HEK293 (cell line): Measurements from ENCODE around the gene PALM3.
A peak's percentile ranks its signal among the peaks of the same experiment; 100 is the strongest.

ENCODE experiments used
- CTCF ChIA-PET: fragments of 350-600 bp; formaldehyde crosslinking; extraction: SDS; loops from one replicate; lab custom pipeline; 2021; ENCODE audit warnings: antibody characterized with exemption; lab: Yijun Ruan, JAX
- POLR2A ChIA-PET: fragments of 300-600 bp; formaldehyde crosslinking; extraction: SDS; loops from one replicate; lab custom pipeline; 2020; ENCODE audit warnings: antibody characterized with exemption, inconsistent platforms; lab: Yijun Ruan, JAX
- H3K27ac ChIP-seq: fragments of 200-500 bp; sonication (Bioruptor generic); 2 replicates; pipeline ENCODE4 v1.5.1; 2014; ENCODE audit warnings: low read depth, low read length, control low read depth, inconsistent platforms; ENCODE audit errors: extremely low read depth
- H3K36me3 ChIP-seq, 2 experiments: fragments of 200-500 bp in 1 of 2; sonication (Bioruptor generic) in 1 of 2; 1 replicate in 1 of 2; 2 replicates in 1 of 2; pipeline ENCODE4 v1.5.1; 2014 to 2017; ENCODE audit warnings: inconsistent platforms in 2 of 2, low read length in 2 of 2; ENCODE audit not compliant: control insufficient read depth in 2 of 2, insufficient read depth in 1 of 2
- H3K4me1 ChIP-seq: fragments of 200-500 bp; sonication (Bioruptor generic); 2 replicates; pipeline ENCODE4 v1.5.1; 2014; ENCODE audit warnings: mild to moderate bottlenecking, low read length, inconsistent platforms; ENCODE audit not compliant: control insufficient read depth, insufficient read depth
- H3K4me3 ChIP-seq: 2 replicates; pipeline ENCODE4 v1.5.1; 2011; ENCODE audit warnings: low read depth, mild to moderate bottlenecking, control low read depth, low read length, moderate library complexity
- H3K9me3 ChIP-seq: fragments of 200-500 bp; sonication (Bioruptor generic); 2 replicates; pipeline ENCODE4 v1.5.1; 2014; ENCODE audit warnings: low read depth, low read length, inconsistent platforms; ENCODE audit not compliant: control insufficient read depth, insufficient read depth
- CTCF ChIP-seq: fragments of 450-650 bp; formaldehyde crosslinking; IDR thresholded peaks from 2 replicates; pipeline ENCODE4 v1.5.1; 2016; ENCODE audit warnings: missing biosample characterization, missing genetic modification characterization
- ELK4 ChIP-seq: IDR thresholded peaks from 2 replicates; pipeline ENCODE4 v1.6.1; 2011; ENCODE audit warnings: mild to moderate bottlenecking, low read depth, low read length, borderline replicate concordance
- OSR2 ChIP-seq: fragments of 450-650 bp; formaldehyde crosslinking; IDR thresholded peaks from 2 replicates; pipeline ENCODE4 v1.5.1; 2016; ENCODE audit warnings: missing biosample characterization, missing genetic modification characterization
- PATZ1 ChIP-seq: fragments of 450-650 bp; formaldehyde crosslinking; IDR thresholded peaks from 2 replicates; pipeline ENCODE4 v1.5.1; 2016; ENCODE audit warnings: missing biosample characterization, missing genetic modification characterization
- ZBTB1 ChIP-seq: fragments of 450-650 bp; formaldehyde crosslinking; IDR thresholded peaks from 2 replicates; pipeline ENCODE4 v1.5.1; 2016; ENCODE audit warnings: missing biosample characterization, missing genetic modification characterization
- ZBTB7A ChIP-seq: fragments of 450-650 bp; formaldehyde crosslinking; IDR thresholded peaks from 2 replicates; pipeline ENCODE4 v1.5.1; 2016; ENCODE audit warnings: low read depth, missing biosample characterization, missing genetic modification characterization
- ZNF138 ChIP-seq: fragments of 450-650 bp; formaldehyde crosslinking; IDR thresholded peaks from 2 replicates; pipeline ENCODE4 v1.5.1; 2016; ENCODE audit warnings: missing biosample characterization, missing genetic modification characterization, borderline replicate concordance
- ZNF155 ChIP-seq: fragments of 450-650 bp; formaldehyde crosslinking; IDR thresholded peaks from 2 replicates; pipeline ENCODE4 v1.5.1; 2016; ENCODE audit warnings: missing biosample characterization, missing genetic modification characterization
- ZNF169 ChIP-seq: fragments of 450-650 bp; formaldehyde crosslinking; IDR thresholded peaks from 2 replicates; pipeline ENCODE4 v1.5.1; 2016; ENCODE audit warnings: missing biosample characterization, missing genetic modification characterization
- ZNF280C ChIP-seq: fragments of 450-650 bp; formaldehyde crosslinking; IDR thresholded peaks from 2 replicates; pipeline ENCODE4 v1.5.1; 2016; ENCODE audit warnings: missing biosample characterization, missing genetic modification characterization
- ZNF335 ChIP-seq: fragments of 450-650 bp; formaldehyde crosslinking; conservative IDR thresholded peaks from 2 replicates; pipeline ENCODE4 v1.5.1; 2016; ENCODE audit warnings: missing biosample characterization, missing genetic modification characterization
- ZNF350 ChIP-seq: fragments of 450-650 bp; formaldehyde crosslinking; IDR thresholded peaks from 2 replicates; pipeline ENCODE4 v1.5.0; 2017; ENCODE audit warnings: missing biosample characterization, mild to moderate bottlenecking, missing genetic modification characterization
- ZNF398 ChIP-seq: fragments of 450-650 bp; formaldehyde crosslinking; IDR thresholded peaks from 2 replicates; pipeline ENCODE4 v1.5.1; 2017; ENCODE audit warnings: missing biosample characterization, missing genetic modification characterization
- ZNF510 ChIP-seq: fragments of 450-650 bp; formaldehyde crosslinking; IDR thresholded peaks from 2 replicates; pipeline ENCODE4 v1.5.1; 2018; ENCODE audit warnings: mild to moderate bottlenecking, missing genetic modification characterization, missing biosample characterization; ENCODE audit not compliant: insufficient replicate concordance
- ZNF549 ChIP-seq: fragments of 450-650 bp; IDR thresholded peaks from 2 replicates; pipeline ENCODE4 v1.5.1; 2018; ENCODE audit warnings: missing biosample characterization, missing genetic modification characterization, mild to moderate bottlenecking, inconsistent platforms, moderate library complexity
- ZNF561 ChIP-seq: fragments of 450-650 bp; IDR thresholded peaks from 2 replicates; pipeline ENCODE4 v1.5.1; 2018; ENCODE audit warnings: missing biosample characterization, missing genetic modification characterization, borderline replicate concordance
- ZNF776 ChIP-seq: fragments of 450-650 bp; formaldehyde crosslinking; IDR thresholded peaks from 2 replicates; pipeline ENCODE4 v1.5.0; 2017; ENCODE audit warnings: missing biosample characterization, missing genetic modification characterization, borderline replicate concordance
- ZNF785 ChIP-seq: fragments of 450-650 bp; formaldehyde crosslinking; IDR thresholded peaks from 2 replicates; pipeline ENCODE4 v1.5.1; 2016; ENCODE audit warnings: missing biosample characterization, missing genetic modification characterization
- ZSCAN16 ChIP-seq: fragments of 450-650 bp; formaldehyde crosslinking; IDR thresholded peaks from 2 replicates; pipeline ENCODE4 v1.5.1; 2016; ENCODE audit warnings: missing biosample characterization, missing genetic modification characterization
- TF ChIP-seq, protein P1 (sequence below): fragments of 450-650 bp; formaldehyde crosslinking; IDR thresholded peaks from 2 replicates; pipeline ENCODE4 v1.5.1; 2016; ENCODE audit warnings: missing biosample characterization, missing genetic modification characterization

Gene PALM3

GRCh38 chr19:14023404-14024235 lies 38.3 kb downstream of the PALM3 start (continued):
- peak; percentile 66 for TF ChIP-seq CTCF (tag by site-specific recombination)
- no peak for TF ChIP-seq ZSCAN16 (tag by site-specific recombination)
- no peak for TF ChIP-seq ZNF549 (tag by site-specific recombination)
- no peak for TF ChIP-seq ZNF169 (tag by site-specific recombination)
- no peak for TF ChIP-seq ZNF510 (tag by site-specific recombination)
- no peak for TF ChIP-seq ZNF138 (tag by site-specific recombination)
- TF ChIP-seq ZNF155 (tag by site-specific recombination), result no peak
- TF ChIP-seq ZNF335 (tag by site-specific recombination), result 0 out of 2 replicates have a peak, but pooled peaks have one; percentile 14
- TF ChIP-seq, protein P1, sequence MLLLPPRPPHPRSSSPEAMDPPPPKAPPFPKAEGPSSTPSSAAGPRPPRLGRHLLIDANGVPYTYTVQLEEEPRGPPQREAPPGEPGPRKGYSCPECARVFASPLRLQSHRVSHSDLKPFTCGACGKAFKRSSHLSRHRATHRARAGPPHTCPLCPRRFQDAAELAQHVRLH (tag by site-specific recombination), result peak; percentile 74
- no peak for TF ChIP-seq ZBTB1
- TF ChIP-seq ZNF398 (tag by site-specific recombination), result no peak
- no peak for TF ChIP-seq ZNF785
- TF ChIP-seq ZNF280C (tag by site-specific recombination), result no peak

GRCh38 chr19:14022469-14022868 lies 39.4 kb downstream of the PALM3 start:
- Histone ChIP-seq H3K36me3 (no peaks in the 10 kb centered on the region), H3K9me3 (no peaks in the 10 kb centered on the region), H3K4me1 (no peaks in the 10 kb centered on the region), H3K4me3 (no peak overlapping the region), H3K27ac (no peak overlapping the region)
- ChIA-PET CTCF (interaction anchor here (0.6 to 3.2 kb wide), 9 partner anchors 9 to 240 kb away, joined by 3 to 19 read pairs (median 3); partner anchors contain the start of gene IL27RA), POLR2A (interaction anchor here (1.6 kb wide), 2 partner anchors 9 to 16 kb away, joined by 5 to 8 read pairs; partner anchors contain the start of genes IL27RA and RFX1)
- no peak for TF ChIP-seq PATZ1
- TF ChIP-seq ZNF776, result no peak
- TF ChIP-seq OSR2 (tag by site-specific recombination), result peak; percentile 35; the same call in 1 of the 2 replicates
- no peak for TF ChIP-seq ELK4
- TF ChIP-seq ZNF350 (tag by site-specific recombination), result no peak
- no peak for TF ChIP-seq ZBTB7A (tag by site-specific recombination)
- TF ChIP-seq ZNF561 (tag by site-specific recombination), result no peak
